ENCODE measurements around the gene COX17.

- TF ChIP-seq, protein P1, sequence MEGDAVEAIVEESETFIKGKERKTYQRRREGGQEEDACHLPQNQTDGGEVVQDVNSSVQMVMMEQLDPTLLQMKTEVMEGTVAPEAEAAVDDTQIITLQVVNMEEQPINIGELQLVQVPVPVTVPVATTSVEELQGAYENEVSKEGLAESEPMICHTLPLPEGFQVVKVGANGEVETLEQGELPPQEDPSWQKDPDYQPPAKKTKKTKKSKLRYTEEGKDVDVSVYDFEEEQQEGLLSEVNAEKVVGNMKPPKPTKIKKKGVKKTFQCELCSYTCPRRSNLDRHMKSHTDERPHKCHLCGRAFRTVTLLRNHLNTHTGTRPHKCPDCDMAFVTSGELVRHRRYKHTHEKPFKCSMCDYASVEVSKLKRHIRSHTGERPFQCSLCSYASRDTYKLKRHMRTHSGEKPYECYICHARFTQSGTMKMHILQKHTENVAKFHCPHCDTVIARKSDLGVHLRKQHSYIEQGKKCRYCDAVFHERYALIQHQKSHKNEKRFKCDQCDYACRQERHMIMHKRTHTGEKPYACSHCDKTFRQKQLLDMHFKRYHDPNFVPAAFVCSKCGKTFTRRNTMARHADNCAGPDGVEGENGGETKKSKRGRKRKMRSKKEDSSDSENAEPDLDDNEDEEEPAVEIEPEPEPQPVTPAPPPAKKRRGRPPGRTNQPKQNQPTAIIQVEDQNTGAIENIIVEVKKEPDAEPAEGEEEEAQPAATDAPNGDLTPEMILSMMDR (IDR thresholded peaks at IDR 0.05), result no peak
- TF ChIP-seq POLR2A (IDR thresholded peaks at IDR 0.05) (no peak), POLR2AphosphoS5 (IDR thresholded peaks at IDR 0.05) (no peak)
These were observed 48.3 kb downstream of the COX17 start for GRCh38 chr3:119628816-119629445.
